Stimulated activated CD4-positive, alpha-beta T cell treated with anti-CD3 and anti-CD28 coated beads, Interleukin-4, amount 100 ng/mL, for 4 hours (primary cell): ENCODE measurements around the gene SMARCD2.
A peak's percentile ranks its signal among the peaks of the same experiment; 100 is the strongest.
"Not testable (repeated sequence)": the region's sequence is repeated elsewhere in the genome, so short reads cannot be mapped to it uniquely, and the experiment has no call there.

Experiments used
- DNase-seq, 2 experiments: peaks; one replicate each; pipeline ENCODE4 v3.0.0-alpha.2; 2020

Gene SMARCD2

DNA sequence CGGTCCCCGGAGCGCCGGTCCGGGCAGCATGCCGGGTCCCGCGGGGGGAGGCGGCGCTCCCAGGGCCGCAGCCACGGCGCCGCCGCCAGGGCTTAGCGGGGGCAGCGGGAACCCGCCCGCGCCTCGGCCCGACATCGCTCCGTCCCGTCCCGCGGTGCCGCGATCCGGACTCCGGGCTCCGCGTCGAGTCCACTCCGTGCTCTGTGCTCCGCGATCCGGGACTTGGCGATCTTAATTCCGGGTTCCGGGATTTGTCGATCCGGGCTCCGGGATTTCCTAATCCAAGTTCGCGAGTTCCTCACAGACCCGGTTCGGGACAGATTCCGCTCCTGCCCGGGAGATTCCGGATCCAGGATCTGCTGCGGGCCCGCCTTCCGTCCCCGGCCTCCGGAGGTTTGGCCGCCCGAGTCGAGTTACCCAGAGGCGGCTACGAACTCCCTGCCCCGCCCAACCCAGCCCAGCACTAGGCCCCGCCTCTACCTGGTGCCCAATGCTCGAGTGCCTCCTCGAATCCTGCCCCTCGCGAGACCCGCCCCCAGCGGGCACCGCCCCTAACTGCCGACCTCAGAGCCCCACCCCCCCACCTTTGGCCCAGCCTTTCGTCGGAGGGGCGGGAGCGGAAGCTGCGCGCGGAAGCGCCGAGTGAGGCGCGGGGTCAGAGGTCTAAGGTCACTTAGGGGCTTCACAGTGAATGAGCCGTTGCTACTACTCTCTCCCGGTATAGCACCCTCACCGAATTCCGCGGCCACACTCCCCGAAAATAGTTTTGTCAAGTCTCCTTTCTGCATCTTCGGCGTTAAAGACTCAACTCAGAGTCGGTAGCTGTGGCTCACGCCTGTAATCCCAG lies at the start of gene SMARCD2:
Gene SMARCD2, minus strand, starts transcription at position 146 of the 847 bp plus-strand sequence. Its CDS starts 11 bp downstream, at position 135.
- DNase-seq: peak; percentile 98 to 99

DNA sequence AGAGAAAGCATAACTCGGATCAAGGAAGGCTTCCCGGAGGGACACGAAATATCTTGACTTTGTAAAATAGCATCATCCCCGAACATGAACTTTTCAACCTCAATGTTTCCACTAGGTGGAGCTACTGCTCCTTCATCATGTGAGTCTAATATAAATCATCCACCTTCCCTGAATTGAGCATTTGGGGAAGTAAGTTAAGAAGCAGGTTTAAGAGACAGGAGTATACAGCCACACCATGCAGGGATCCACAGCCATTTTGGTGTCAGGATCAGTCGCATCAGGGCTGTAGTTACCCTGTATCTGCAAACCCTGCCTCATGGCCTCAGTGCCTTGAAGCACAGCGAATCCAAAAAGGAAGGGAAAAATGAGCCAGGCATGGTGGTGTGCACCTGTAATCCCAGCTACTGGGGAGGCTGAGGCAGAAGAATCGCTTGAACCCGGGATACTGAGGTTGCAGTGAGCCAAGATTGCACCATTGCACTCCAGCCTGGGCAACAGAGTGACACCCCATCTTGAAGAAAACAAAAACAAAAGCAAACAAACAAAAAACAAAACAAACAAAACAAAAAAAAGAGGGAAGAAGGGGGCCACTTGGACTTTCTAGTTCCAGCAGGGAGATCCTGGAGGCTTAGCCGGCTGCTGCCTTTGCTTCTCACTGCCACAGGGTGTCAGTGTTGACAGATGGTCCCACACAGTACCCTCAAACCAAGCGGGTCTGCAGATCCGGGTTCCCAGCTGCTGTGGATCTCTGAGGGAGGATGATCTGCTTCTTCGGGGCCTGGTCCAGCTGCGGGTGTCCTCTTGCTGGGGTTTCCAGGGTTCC lies 46.8 kb upstream of the SMARCD2 start:
- not testable (repeated sequence) for DNase-seq

DNA sequence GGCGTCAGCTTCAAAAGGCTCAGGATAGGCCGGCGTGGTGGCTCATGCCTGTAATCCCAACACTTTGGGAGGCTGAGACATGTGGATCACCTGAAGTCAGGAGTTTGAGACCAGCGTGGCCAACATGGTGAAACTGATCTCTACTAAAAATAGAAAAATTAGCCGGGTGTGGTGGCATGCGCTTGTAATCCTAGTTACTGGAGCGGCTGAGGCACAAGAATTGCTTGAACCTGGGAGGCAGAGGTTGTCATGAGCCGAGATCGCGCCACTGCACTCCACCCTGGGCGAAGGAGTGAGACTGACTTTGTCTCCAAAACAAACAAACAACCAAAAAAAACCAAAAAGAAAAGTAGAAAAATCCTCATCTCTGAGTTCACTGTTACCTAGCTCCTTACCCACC lies 42.6 kb upstream of the SMARCD2 start:
- DNase-seq: not testable (repeated sequence)

DNA sequence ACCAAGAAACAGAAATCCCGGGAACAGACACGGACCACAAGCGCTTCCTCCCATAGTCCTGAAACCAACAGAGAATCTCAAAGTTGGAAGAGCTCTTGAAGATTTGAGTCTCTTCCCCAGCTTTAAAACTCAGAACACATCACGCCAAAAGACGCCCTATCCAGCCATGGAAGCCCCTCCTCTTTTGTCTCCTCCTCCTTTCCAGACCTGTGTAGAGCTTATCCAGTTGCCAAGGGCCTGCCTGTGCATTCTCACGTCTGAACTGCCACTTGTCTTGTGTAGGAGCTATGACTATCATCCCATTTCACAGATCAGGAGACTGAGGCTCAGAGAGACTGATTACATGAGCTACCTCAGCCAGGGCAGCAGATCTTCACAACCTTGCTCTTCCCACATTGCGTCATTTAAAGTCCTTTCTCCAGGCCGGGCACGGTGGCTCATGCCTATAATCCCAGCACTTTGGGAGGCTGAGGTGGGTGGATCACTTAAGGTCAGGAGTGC lies 40.2 kb upstream of the SMARCD2 start:
- not testable (repeated sequence) for DNase-seq

DNA sequence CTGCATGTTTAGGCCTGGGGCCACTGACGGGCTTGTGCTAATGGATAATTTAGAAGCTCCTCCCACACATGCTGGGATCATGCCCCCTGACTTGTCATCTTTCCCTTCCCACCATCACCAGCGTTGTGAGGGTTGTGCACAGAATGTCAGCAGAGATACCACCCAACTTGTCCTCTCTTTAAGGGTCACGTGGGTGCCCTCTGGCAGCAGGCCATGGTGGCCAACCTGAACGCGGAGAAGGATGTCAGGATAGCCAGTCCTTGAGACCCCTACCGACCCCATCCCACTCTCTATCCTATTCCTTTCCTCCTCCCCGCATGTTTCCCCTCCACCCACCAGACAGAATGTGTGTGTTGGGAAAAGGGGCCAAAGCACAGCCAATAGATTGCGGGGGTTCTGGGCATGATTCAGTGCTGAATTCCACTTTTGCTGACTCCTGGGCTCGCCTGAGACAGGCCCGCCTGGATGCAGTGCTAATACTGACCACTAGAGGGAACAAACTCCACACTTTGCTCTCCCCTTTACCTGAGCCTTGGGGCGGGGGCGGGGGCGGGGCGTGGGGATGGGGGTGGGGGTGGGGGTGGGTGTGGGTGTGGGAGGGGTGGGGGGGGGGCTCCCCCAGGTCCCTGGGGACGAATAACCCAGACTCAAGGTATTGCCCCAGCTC lies 39.6 kb upstream of the SMARCD2 start, which contains the start of gene GH2:
Gene GH2, minus strand, starts transcription at position 10 of the 667 bp plus-strand sequence. CDS start 143 bp downstream, outside the sequence.
- DNase-seq: peak; percentile 47 to 52

DNA sequence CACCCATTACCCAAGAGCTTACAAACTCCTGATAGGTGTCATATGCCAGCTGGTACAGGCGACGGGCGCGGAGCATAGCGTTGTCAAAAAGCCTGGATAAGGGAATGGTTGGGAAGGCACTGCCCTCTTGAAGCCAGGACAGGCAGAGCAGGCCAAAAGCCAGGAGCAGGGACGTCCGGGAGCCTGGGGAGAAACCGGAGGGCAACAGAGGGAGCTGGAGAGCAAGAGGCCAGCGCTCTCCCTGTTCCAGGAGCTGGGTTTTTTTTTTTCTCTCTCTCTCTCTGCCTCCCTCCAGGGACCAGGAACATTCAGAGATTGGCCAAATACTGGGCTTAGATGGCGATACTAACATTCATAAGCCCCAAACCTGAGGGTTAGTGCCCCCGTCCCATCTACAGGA lies 38.9 kb upstream of the SMARCD2 start:
- DNase-seq: not testable (repeated sequence)

DNA sequence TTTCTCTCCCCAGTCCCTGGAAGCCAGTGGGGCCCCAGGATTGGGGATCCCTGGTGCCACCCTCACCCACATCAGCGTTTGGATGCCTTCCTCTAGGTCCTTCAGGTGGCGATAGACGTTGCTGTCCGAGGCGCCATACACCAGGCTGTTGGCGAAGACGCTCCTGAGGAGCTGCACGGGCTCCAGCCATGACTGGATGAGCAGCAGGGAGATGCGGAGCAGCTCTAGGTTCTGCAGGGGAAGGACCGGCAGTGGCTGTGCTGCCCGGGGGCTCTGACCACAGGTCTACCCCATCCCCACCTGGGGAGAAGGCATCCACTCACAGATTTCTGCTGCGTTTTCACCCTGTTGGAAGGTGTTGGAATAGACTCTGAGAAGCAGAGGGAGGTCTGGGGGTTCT lies 38.2 kb upstream of the SMARCD2 start:
- no peak for DNase-seq

DNA sequence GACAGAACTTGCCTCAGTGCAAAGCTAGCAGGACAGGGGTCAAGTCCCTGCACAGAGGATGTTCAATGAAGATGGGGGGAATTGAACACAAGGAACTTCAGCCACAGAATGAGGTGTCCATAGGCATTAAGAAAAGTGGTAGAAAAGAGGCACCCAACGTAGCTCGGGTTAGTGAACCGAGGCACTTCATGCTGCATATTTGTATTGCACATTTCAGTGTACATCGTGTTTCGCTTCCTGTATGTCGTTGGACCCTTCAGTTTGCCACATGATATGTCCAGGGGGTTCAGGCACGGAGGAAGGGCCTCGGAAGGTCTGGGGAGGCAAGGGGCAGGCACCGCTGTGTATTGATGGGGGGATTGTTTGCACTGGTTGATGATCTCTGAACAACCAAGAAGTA lies 35.9 kb upstream of the SMARCD2 start:
- not testable (repeated sequence) for DNase-seq

DNA sequence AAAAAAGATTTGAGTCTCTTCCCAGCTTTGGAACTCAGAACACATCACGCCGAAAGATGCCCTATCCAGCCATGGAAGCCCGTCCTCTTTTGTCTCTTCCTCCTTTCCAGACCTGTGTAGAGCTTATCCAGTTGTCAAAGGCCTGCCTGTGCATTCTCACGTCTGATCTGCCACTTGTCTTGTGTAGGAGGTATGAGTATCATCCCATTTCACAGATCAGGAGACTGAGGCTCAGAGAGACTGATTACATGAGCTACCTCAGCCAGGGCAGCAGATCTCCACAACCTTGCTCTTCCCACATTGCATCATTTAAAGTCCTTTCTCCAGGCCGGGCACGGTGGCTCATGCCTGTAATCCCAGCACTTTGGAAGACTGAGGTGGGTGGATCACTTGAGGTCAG lies 32.2 kb upstream of the SMARCD2 start:
- not testable (repeated sequence) for DNase-seq

DNA sequence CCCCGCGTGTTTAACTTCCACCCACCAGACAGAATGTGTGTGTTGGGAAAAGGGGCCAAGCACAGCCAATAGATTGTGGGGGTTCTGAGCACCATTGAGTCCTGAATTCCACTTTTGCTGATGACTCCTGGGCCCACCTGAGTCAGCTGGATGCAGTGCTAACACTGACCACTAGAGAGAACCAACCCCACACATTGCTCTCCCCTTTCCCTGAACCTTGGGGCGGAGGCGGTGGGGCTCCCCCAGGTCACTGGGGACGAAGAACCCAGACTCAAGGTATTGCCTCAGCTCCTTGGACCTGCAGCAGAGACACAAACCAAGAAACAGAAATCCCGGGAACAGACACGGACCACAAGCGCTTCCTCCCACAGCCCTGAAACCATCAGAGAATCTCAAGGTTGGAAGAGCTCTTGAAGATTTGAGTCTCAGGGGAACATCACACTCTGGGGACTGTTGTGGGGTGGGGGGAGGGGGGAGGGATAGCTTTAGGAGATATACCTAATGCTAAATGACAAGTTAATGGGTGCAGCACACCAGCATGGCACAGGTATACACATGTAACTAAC lies 31.7 kb upstream of the SMARCD2 start:
- not testable (repeated sequence) for DNase-seq

DNA sequence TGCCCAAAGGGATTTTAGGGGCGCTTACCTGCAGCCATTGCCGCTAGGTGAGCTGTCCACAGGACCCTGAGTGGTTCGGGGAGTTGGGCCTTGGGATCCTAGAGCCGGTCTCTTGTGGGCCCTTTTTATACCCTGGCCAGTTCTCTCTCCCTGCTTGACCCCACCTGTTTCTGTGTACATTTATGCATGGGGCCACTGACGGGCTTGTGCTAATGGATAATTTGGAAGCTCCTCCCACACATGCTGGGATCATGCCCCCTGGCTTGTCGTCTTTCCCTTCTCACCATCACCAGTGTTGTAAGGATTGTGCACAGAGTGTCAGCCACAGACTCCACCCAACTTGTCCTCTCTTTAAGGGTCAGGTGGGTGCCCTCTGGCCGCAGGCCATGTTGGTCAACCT lies 31.1 kb upstream of the SMARCD2 start, which contains the start of gene CSH2:
Gene CSH2, minus strand, starts transcription at position 101 of the 400 bp plus-strand sequence. Its CDS starts 63 bp downstream, at position 38.
- not testable (repeated sequence) for DNase-seq

DNA sequence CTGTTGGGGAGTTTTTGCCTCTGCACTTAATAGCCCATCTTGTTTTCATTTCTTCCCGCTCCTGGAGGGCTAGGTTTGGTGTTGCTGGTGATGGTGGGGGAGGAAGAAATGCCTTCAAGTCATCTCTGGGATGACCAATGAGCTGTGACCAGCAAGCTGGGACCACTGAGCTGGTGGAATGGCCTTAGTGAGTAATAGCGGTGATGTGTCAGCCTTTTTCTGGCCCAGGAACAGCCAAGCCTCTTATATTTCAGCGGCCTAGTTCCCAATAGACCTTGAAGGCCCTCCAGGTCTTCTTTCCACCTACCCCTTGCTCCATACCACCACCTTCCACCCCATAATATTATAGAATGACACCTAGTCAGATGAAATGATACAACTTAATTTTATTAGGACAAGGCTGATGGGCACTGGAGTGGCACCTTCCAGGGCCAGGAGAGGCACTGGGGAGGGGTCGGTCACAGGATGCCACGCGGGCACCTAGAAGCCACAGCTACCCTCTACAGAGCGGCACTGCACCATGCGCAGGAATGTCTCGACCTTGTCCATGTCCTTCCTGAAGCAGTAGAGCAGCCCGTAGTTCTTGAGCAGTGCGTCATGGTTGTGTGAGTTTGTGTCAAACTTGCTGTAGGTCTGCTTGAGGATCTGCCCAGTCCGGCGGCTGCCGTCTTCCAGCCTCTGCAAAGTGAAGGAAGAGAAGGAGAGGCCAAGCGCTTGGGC lies 29.3 kb upstream of the SMARCD2 start:
- DNase-seq: not testable (repeated sequence)

DNA sequence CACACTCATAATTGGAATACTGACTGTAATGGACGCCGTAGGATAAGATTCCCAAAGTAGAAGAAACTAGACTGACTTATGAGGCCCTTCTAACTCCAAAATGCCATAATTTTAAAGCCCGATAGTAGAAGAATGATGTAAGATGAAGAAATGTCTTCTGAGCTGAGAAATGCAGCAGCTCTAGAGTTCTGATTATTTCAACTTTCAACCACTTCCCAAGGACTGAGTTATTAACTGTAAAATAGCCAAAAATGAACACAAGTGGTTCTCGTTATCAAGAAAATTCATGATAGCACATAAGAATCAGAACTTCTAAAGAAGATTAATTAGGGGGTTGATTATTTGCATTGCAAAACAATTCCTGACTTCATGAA lies 27.8 kb upstream of the SMARCD2 start:
- not testable (repeated sequence) for DNase-seq

DNA sequence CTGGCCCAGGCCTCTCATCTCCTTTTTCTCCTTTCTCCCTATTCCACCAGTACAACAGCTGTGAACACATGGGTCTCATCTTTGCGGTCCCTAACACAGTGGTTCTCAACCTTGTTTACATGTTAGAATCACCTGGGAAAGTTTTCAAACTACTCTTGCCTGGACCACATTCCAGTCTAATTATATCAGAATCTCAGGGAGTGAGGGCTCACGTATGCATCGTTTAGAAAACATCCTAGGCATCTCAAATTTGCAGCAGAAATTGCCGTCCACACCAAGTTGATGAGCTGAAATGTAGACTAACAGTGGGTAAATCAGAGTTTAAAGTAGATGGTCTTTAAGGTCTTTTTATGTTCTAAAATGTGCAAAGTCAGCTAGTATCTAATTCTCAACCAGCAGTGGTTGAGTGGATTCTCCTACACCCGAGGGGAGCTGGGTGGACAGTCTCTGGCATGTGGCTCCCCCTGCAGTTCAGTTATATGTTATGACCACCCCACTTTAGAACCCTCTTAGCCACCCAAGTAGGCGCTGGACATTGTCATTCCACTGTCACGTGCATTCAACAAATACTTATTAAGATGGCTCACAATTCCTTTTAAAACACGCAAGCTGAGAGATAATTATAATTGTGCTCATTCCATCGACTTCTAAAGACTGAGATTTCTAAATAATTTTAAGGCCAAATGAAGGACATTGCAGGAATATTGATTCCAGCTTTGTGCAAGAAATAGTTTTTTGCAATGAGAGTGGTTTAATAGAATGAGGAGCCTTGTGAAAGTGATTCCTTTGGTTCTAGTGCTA lies 27.2 kb upstream of the SMARCD2 start:
- not testable (repeated sequence) for DNase-seq

DNA sequence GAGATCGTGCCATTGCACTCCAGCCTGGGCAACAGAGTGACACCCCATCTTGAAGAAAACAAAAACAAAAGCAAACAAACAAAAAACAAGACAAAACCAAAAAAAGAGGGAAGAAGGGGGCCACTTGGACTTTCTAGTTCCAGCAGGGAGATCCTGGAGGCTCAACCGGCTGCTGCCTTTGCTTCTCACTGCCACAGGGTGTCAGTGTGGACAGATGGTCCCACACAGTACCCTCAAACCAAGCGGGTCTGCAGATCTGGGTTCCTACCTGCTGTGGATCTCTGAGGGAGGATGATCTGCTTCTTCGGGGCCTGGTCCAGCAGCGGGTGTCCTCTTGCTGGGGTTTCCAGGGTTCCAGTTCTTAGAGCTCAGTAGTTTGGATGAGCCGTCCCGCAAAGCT lies 24.1 kb upstream of the SMARCD2 start:
- not testable (repeated sequence) for DNase-seq

DNA sequence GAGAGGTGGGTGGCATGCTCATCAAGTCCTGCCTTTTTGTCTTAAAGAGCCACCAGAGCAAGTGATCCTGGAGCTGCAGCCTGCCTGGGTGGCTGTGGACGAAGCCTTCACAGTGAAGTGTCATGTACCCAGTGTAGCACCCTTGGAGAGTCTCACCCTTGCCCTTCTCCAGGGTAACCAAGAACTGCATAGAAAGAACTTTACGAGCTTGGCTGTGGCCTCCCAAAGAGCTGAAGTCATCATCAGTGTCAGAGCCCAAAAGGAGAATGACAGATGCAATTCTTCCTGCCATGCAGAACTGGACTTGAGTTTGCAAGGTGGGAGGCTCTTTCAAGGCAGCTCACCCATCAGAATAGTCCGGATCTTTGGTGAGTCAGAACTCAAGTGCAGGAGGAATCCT lies 16.8 kb upstream of the SMARCD2 start:
- no peak for DNase-seq

DNA sequence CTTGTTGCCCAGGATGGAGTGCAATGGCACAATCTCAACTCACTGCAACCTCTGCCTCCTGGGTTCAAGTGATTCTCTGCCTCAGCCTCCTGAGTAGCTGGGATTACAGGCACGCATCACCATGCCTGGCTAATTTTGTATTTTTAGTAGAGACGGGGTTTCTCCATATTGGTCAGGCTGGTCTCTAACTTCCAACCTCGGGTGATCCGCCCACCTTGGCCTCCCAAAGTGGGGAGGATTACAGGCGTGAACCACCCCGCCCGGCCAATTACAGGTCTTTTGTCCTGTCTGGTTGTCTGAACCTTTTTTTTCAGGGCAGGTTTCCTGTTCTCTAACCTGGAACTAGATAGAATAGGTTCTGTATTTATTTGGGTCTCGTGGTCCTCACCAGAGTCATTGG lies 13.9 kb upstream of the SMARCD2 start:
- DNase-seq: not testable (repeated sequence)

DNA sequence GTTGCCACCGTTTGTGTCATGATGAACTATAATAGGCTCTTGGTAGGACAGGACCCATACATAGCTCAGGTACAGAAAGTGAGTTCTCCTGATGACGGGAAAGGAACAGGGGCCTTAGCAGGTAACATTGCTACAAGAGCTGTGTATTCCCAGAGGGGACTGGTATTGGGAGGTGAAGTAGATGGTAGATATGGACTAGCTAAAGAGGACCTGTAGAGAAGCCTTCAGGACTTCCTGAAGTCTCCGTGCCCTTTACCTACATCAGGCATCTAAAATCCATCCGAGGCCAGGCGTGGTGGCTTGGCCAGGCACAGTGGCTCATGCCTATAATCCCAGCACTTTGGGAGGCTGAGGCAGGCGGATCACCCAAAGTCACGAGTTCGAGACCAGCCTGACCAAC lies 12.7 kb upstream of the SMARCD2 start:
- DNase-seq: no peak

DNA sequence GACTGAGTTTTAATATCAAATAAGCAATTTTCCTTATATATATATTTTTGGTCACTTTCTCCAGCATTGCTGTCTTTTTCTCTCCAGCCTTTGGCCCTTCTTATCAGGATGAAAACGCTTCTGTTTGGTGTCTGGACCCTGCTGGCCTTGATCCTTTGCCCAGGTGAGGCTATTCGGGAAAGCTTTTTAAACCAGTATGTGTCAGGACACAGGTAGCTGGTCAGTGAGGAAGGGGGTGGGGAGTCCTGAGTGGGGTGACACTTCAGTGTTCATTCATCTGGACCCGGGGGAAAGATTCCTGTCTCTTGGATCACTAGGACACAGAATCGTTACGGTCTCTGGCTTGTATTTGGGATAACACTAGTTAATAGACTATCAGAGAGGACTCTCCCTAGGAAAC lies 12.2 kb upstream of the SMARCD2 start:
- DNase-seq: no peak

DNA sequence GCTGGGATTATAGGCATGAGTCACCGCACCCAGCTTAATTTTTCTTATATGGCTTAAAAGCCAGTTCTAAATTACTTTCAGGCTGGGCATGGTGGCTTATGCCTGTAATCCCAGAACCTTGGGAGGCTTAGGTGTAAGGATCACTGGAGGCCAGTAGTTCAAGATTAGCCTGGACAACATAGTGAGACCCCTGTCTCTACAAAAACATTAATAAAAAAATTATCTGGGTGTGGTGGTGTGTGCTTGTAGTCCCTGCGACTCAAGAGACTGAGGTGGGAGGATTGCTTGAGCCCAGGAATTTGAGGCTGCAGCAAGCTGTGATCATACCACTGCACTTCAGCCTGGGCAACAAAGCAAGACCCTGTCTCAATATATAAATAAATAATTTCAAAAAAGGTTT lies 10.8 kb upstream of the SMARCD2 start:
- DNase-seq: no peak

DNA sequence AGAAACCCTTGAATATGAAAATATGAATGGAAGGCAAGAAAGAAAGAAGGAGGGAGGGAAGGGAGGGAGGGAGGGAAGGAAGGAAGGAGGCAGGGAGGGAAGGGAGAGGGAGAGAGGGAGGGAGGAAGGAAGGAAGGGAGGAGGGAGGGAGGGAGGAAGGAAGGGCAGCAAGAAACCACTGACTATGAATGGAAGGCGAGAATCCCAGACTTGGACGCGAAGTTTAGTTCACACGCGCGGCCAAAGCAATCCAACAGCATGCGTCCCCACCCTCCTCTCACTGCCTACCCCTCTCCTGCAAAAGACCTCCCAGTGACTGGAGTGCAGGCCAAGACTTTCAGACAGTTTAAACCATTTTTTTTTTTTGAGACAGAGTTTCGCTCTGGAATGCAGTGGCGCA lies 7.9 kb upstream of the SMARCD2 start:
- DNase-seq: no peak
